Suprapubic skin (tissue), 4 donors: ENCODE measurements around the gene VCY1B.
"Not testable (repeated sequence)": the region's sequence is repeated elsewhere in the genome, so short reads cannot be mapped to it uniquely, and the experiment has no call there.

ENCODE experiments used
- POLR2A ChIP-seq, 2 donors: fragments of 450-650 bp; IDR thresholded peaks; one replicate each; pipeline ENCODE4 v1.6.1; 2017; ENCODE audit warnings: antibody characterized with exemption in 2 of 2, mild to moderate bottlenecking in 2 of 2, moderate library complexity in 2 of 2
- POLR2AphosphoS5 ChIP-seq, 3 donors: sonication (generic); formaldehyde crosslinking; IDR thresholded peaks; one replicate each; pipeline ENCODE4 v1.6.1; 2017; ENCODE audit warnings: antibody characterized with exemption in 3 of 3
- TF ChIP-seq, protein P1 (sequence below), 2 donors: fragments of 200-600 bp in 1 of 2; fragments of 450-650 bp in 1 of 2; sonication (generic) in 1 of 2; IDR thresholded peaks; one replicate each; pipeline ENCODE4 v1.5.1; 2016 to 2019; ENCODE audit warnings: antibody characterized with exemption in 2 of 2, mild to moderate bottlenecking in 1 of 2, moderate library complexity in 1 of 2

DNA sequence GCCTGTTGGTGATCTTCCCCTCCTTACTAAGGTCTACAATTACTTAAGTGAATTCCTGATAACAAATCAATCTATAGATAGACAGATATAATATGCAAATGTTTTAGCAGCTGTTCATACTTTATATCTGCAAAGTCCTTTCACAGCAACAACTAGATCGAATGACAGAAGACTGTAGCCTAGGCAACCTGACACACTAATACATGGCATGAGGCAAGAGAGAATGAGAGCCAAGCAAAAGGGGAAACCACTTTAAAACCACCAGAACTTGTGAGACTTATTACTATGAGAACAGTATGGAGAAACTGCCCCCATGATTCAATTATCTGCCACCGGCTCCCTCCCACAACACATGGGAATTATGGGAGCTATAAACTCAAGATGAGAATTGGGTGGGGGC lies 44.1 kb upstream of the VCY1B start:
- TF ChIP-seq POLR2A, POLR2AphosphoS5 (IDR thresholded peaks at IDR 0.05): not testable (repeated sequence)
- TF ChIP-seq, protein P1, sequence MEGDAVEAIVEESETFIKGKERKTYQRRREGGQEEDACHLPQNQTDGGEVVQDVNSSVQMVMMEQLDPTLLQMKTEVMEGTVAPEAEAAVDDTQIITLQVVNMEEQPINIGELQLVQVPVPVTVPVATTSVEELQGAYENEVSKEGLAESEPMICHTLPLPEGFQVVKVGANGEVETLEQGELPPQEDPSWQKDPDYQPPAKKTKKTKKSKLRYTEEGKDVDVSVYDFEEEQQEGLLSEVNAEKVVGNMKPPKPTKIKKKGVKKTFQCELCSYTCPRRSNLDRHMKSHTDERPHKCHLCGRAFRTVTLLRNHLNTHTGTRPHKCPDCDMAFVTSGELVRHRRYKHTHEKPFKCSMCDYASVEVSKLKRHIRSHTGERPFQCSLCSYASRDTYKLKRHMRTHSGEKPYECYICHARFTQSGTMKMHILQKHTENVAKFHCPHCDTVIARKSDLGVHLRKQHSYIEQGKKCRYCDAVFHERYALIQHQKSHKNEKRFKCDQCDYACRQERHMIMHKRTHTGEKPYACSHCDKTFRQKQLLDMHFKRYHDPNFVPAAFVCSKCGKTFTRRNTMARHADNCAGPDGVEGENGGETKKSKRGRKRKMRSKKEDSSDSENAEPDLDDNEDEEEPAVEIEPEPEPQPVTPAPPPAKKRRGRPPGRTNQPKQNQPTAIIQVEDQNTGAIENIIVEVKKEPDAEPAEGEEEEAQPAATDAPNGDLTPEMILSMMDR (IDR thresholded peaks at IDR 0.05) = not testable (repeated sequence)
